Type B pancreatic cell (in vitro differentiated cells): ENCODE results near the gene NCEH1. TPM values are rescaled to one million over a fixed set of nuclear protein-coding genes. Genes with fewer than 3 reads are reported as not detected.
A peak's percentile ranks its signal among the peaks of the same experiment; 100 is the strongest.

Source experiments
- DNase-seq: peaks from one replicate; pipeline ENCODE4 v3.0.0; 2021; ENCODE audit warnings: mixed read lengths; ENCODE audit not compliant: unreplicated experiment; ENCODE audit errors: extremely low spot score
- H3K27ac Mint-ChIP-seq: 2 replicates; pipeline ENCODE4 v1.8.0; 2021; ENCODE audit warnings: mild to moderate bottlenecking, mixed read lengths
- H3K27me3 Mint-ChIP-seq: 2 replicates; pipeline ENCODE4 v1.8.0; 2021; ENCODE audit warnings: mixed read lengths
- H3K36me3 Mint-ChIP-seq: 2 replicates; pipeline ENCODE4 v1.8.0; 2021; ENCODE audit warnings: mixed read lengths
- H3K4me1 Mint-ChIP-seq: one replicate; pipeline ENCODE4 v1.8.0; 2021; ENCODE audit warnings: mixed read lengths; ENCODE audit not compliant: unreplicated experiment
- H3K4me3 Mint-ChIP-seq: 2 replicates; pipeline ENCODE4 v1.8.0; 2021; ENCODE audit warnings: mild to moderate bottlenecking, mixed read lengths
- H3K9me3 Mint-ChIP-seq: 2 replicates; pipeline ENCODE4 v1.8.0; 2021; ENCODE audit warnings: mixed read lengths
- CTCF ChIP-seq: fragments of 200-600 bp; sonication (generic); conservative IDR thresholded peaks from 2 replicates; pipeline ENCODE4 v1.5.0; 2021; ENCODE audit warnings: antibody characterized with exemption, mild to moderate bottlenecking
- total RNA-seq: library from RNA; stranded (reverse); gene quantifications from 2 replicates; pipeline ENCODE4 v1.2.1, GENCODE V29; 2021; ENCODE audit warnings: low replicate concordance

Gene NCEH1
- total RNA-seq, 1 donor from 2014 or later, result 7.0 TPM

GRCh38 chr3:172659246-172660002 is 51.4 kb downstream of the NCEH1 start:
- TF ChIP-seq CTCF, result no peak
- no peak for DNase-seq
- Mint-ChIP-seq H3K27me3 (no peaks in the 10 kb centered on the region), H3K4me1 (peaks cover 7% of the 10 kb centered on the region), H3K9me3 (no peaks in the 10 kb centered on the region), H3K4me3 (peak overlapping the region; percentile 26), H3K36me3 (no peaks in the 10 kb centered on the region), H3K27ac (no peak overlapping the region)

DNA sequence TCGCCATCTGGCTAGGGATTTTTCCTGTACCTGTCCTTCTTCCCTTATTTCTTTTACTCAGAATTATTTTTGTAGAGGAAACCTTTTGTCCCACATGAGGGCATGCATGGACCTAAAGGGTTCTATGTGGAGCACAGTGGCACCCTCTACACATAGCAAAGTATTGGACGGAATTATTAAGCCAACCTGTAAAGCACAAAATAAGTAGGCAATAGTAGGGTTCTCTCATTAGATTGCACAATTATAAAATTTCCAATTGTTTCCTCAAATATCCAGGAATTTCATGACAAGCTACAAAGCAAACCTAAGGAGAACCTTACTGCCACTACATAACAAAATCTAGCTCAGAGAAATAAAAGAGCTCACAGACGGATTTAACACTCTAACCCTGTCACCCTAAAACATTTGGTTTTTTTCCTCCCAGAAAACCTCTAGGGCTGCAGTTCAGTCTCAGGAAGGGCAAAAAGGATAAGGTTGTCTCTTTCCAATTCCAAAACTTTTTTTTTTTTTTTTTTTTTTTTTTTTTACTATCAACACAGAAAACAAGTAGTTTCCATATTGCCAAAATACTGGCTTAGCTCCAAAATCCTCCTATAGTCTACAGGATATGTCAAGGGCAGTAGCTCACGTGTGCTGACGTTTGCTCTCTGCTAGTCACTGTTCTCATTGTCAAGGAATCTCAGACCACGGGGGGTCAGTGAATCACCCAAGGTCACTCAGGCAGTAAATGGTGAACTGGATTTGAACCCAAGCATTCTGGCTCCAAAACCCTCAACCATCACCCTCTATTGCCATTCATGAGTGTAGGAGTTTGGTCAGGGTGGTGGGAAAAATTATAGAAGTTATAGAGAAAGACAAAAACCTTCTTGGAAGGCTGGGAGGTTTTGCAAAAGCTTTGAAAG is 52.3 kb downstream of the NCEH1 start:
- H3K4me3 Mint-ChIP-seq, result peak overlapping the region; percentile 17
- no peaks in the 10 kb centered on the region for H3K27me3 Mint-ChIP-seq
- TF ChIP-seq CTCF, result no peak
- H3K4me1 Mint-ChIP-seq, result peaks cover 7% of the 10 kb centered on the region
- no peaks in the 10 kb centered on the region for H3K9me3 Mint-ChIP-seq
- DNase-seq, result no peak
- H3K27ac Mint-ChIP-seq, result no peak overlapping the region
- H3K36me3 Mint-ChIP-seq, result no peaks in the 10 kb centered on the region

- Mint-ChIP-seq H3K36me3 (no peaks in the 10 kb centered on the region), H3K4me3 (no peak overlapping the region), H3K27me3 (no peaks in the 10 kb centered on the region), H3K9me3 (no peaks in the 10 kb centered on the region), H3K27ac (no peak overlapping the region), H3K4me1 (peaks cover 7% of the 10 kb centered on the region)
- no peak for TF ChIP-seq CTCF
- no peak for DNase-seq
Measured at GRCh38 chr3:172656602-172657001, 54.3 kb downstream of the NCEH1 start.

GRCh38 chr3:172655388-172655787 is 55.5 kb downstream of the NCEH1 start:
- H3K4me3 Mint-ChIP-seq, result no peak overlapping the region
- no peak for TF ChIP-seq CTCF
- H3K9me3 Mint-ChIP-seq, result no peaks in the 10 kb centered on the region
- no peak overlapping the region for H3K27ac Mint-ChIP-seq
- H3K4me1 Mint-ChIP-seq, result peaks cover 7% of the 10 kb centered on the region
- H3K36me3 Mint-ChIP-seq, result no peaks in the 10 kb centered on the region
- H3K27me3 Mint-ChIP-seq, result no peaks in the 10 kb centered on the region
- no peak for DNase-seq

DNA sequence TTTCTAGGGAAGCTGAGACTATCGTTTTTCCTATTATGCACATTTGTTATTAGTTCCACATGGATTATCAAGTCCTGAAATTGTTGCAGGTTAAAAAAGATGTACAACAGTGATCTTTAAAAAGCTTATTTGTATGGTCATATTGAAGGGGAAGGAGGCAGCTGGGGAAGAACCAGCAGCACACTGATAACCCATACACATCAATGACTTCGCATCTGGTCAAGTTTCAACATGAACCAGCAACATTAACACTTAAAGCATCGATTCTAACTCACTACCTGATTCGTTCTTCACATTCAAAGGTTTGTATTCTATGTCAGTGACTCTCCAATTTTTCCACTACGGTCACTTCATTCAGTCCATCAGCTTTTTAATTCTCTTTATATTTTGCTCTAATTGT is 56.4 kb downstream of the NCEH1 start:
- Mint-ChIP-seq H3K4me1 (peaks cover 7% of the 10 kb centered on the region), H3K27ac (no peak overlapping the region), H3K4me3 (no peak overlapping the region), H3K27me3 (no peaks in the 10 kb centered on the region), H3K9me3 (no peaks in the 10 kb centered on the region), H3K36me3 (no peaks in the 10 kb centered on the region)
- no peak for TF ChIP-seq CTCF
- DNase-seq, result no peak
